NCI-H748 (cell line): ENCODE results near the gene MPZL3.
"Not testable (repeated sequence)": the region's sequence is repeated elsewhere in the genome, so short reads cannot be mapped to it uniquely, and the experiment has no call there.

Experiments
- DNase-seq: peaks from one replicate; lab custom pipeline; 2025; ENCODE audit not compliant: unreplicated experiment; lab: John Stamatoyannopoulos, UW

MPZL3 gene

DNA sequence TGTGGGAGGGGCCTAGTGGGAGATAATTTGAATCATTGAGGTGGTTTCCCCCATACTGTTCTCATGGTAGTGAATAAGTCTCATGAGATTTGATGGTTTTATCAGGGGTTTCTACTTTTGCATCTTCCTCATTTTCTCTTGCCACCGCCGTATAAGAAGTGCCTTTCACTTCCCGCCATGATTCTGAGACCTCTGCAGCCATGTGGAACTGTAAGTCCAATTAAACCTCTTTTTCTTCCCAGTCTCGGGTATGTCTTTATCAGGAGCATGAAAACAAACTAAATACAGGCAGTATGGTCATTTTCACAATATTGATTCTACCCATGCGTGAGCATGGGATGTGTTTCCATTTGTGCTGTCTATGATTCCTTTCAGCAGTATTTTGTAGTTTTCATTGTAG is 59.3 kb downstream of the MPZL3 start:
- DNase-seq = not testable (repeated sequence)

DNA sequence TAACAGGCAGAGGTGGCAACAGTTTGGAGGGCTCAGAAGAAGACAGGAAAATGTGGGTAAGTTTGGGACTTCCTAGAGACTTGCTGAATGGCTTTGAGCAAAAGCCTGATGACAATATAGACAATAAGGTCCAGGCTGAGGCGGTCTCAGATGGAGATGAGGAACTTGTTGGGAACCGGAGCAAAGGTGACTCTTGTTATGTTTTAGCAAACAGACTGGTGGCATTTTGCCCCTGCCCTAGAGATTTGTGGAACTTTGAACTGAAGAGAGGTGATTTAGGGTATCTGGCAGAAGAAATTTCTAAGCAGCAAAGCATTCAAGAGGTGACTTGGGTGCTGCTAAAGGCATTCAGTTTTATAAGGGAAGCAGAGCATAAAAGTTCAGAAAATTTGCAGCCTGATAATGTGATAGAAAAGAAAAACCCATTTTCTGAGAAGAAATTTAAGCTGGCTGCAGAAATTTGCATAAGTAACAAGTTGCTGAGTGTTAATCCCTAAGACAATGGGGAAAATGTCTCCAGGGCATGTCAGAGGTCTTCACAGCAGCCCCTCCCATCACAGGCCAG is 61.1 kb downstream of the MPZL3 start:
- not testable (repeated sequence) for DNase-seq

DNA sequence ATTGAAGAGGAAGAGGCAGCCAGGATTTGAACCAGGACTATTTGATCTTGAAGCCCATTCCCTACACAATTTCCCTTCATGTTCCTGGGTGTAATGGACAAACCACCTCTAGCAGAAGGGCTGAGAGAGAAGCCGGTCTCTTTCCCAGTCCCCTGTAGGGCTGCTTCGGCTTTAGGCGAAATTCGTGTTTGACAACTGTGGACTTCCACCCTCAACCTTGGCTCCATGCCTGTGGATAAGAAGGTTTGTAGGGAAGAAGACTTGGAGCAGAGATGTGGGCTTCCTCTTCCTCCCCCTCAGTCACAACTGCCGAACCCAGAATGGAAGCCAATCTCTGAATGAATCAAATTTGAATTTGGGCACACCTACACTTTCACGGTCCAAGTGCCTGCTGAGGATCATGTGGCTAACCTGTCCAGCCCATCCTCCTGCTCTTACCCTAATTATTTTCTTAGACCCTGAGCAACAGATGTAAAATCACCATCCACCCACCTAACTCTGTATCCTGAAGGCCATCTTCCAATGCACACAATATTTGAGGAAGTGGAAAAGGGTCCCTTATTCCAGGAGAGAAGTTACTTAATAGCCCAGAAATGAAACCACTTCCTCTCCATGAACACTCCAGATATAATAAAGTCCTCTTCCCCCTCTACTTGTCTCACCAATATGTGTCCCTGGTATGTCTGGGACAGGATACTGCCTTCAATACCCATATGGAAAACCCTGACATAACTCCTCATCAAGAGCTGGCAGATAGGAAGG is 65.6 kb downstream of the MPZL3 start:
- no peak for DNase-seq

GRCh38 chr11:118184784-118185579 is 67.2 kb downstream of the MPZL3 start:
- no peak for DNase-seq

GRCh38 chr11:118183691-118184090 is 68.5 kb downstream of the MPZL3 start:
- not testable (repeated sequence) for DNase-seq

DNA sequence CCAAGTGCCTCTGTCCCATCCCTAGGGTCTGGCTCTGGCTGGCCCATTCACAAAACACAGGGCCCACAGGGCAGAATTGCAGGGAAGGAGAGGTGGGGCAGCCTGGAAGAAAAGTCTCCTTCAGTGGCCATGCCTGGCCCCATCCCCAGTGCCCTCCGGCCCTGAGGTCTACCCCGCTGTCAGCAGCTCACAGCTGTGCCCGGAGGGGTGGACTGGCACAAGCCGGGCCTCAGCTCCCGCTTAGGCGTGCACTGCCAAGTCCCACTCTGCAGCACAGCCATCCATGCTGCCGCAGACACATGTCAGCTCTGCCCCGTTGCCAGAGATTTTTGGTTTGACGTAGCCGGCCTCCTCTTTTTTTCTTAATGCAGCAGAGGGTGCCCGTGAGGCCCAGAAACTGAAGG is 71.9 kb downstream of the MPZL3 start:
- no peak for DNase-seq

DNA sequence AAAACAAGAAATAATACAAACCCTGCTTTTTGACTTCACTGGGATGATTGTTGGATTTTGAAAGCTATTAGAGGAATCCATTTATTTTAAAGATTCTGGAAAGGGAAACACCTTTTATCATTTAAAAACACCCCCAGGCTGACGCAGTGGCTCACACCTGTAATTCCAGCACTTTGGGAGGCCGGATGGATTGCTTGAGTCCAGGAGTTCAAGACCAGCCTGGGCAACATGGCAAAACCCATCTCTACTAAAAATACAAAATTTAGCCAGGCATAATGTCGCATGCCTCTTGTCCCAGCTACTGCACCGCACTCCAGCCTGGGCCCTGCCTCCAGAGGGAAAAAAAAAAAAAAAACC is 75.4 kb downstream of the MPZL3 start:
- DNase-seq = no peak
